Sigmoid colon (tissue), 4 donors: Measurements from ENCODE around the gene AMOT.

Experiments used
- CTCF ChIP-seq, 4 experiments: fragments of 450-650 bp in 3 of 4; fragments of 200-600 bp in 1 of 4; IDR thresholded peaks; one replicate each; pipeline ENCODE4 v1.5.1; 2016 to 2019; ENCODE audit warnings: antibody characterized with exemption in 4 of 4, mild to moderate bottlenecking in 3 of 4, moderate library complexity in 2 of 4
- EP300 ChIP-seq, 4 donors: sonication (generic); formaldehyde crosslinking; IDR thresholded peaks; one replicate each; pipeline ENCODE4 v1.6.1; 2017; ENCODE audit warnings: antibody characterized with exemption in 4 of 4
- POLR2A ChIP-seq, 2 donors: fragments of 450-650 bp; IDR thresholded peaks; one replicate each; pipeline ENCODE4 v1.6.1; 2016; ENCODE audit warnings: antibody characterized with exemption in 2 of 2, mild to moderate bottlenecking in 2 of 2, moderate library complexity in 2 of 2
- POLR2AphosphoS5 ChIP-seq, 4 donors: sonication (generic); formaldehyde crosslinking; IDR thresholded peaks; one replicate each; pipeline ENCODE4 v1.6.1; 2017; ENCODE audit warnings: antibody characterized with exemption in 4 of 4

- TF ChIP-seq POLR2AphosphoS5 (IDR thresholded peaks at IDR 0.05) (no peak), CTCF (IDR thresholded peaks at IDR 0.05) (no peak), EP300 (IDR thresholded peaks at IDR 0.05) (no peak), POLR2A (IDR thresholded peaks at IDR 0.05) (no peak)
Observed at GRCh38 chrX:112844250-112844649, 3.6 kb upstream of the AMOT start.
